ENCODE data around the gene PTPRR. TPM values are rescaled to one million over a fixed set of nuclear protein-coding genes. Genes with fewer than 3 reads are reported as not detected.

The PTPRR gene
- total RNA-seq, 4 donors from 2014 or later, result not detected

DNA sequence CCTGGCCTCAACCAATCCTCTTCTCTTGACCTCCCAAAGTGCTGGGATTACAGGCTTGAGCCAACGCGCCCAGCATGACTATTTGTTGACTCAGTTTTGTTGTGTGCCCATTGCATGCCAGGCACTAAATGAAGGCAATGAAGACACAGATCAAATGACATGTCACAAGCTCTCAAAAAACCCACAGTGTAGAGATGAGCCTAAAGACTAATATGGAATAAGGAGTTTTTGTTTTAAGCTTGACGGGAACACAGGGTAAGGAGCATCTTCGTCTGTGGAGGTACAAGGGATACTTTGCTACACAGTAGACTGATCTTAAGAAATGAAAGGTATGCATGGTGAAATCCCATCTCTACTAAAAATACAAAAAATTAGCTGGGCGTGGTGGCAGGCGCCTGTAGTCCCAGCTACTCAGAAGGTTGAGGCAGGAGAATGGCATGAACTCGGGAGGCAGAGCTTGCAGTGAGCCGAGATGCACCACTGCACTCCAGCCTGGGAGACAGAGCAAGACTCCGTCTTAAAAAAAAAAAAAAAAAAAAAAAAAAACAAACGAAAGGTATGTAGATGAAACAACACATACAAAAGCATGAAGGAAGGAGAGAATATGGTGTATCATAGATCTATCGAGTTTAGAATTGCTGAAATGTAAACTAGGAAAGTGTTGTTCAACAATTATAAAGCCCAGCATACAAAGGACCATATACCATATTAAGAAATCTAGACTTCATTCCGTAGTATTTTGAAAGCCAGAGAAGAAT is 161.2 kb downstream of the PTPRR start:
- DNase-seq (ENCODE audit: low spot score in 2 of 2), result no peak
- Histone ChIP-seq H3K27ac (no peak overlapping the region), H3K4me3 (no peak overlapping the region), H3K36me3 (no peaks in the 10 kb centered on the region), H3K27me3 (no peaks in the 10 kb centered on the region), H3K4me1 (no peaks in the 10 kb centered on the region), H3K9me3 (no peaks in the 10 kb centered on the region)
- TF ChIP-seq EP300 (IDR thresholded peaks at IDR 0.05) (no peak), POLR2A (IDR thresholded peaks at IDR 0.05) (no peak), POLR2AphosphoS5 (IDR thresholded peaks at IDR 0.05) (no peak)
- TF ChIP-seq, protein P1, sequence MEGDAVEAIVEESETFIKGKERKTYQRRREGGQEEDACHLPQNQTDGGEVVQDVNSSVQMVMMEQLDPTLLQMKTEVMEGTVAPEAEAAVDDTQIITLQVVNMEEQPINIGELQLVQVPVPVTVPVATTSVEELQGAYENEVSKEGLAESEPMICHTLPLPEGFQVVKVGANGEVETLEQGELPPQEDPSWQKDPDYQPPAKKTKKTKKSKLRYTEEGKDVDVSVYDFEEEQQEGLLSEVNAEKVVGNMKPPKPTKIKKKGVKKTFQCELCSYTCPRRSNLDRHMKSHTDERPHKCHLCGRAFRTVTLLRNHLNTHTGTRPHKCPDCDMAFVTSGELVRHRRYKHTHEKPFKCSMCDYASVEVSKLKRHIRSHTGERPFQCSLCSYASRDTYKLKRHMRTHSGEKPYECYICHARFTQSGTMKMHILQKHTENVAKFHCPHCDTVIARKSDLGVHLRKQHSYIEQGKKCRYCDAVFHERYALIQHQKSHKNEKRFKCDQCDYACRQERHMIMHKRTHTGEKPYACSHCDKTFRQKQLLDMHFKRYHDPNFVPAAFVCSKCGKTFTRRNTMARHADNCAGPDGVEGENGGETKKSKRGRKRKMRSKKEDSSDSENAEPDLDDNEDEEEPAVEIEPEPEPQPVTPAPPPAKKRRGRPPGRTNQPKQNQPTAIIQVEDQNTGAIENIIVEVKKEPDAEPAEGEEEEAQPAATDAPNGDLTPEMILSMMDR (IDR thresholded peaks at IDR 0.05), result no peak
- 90% methylated on average over 12 of the region's 12 CpGs for WGBS

DNA sequence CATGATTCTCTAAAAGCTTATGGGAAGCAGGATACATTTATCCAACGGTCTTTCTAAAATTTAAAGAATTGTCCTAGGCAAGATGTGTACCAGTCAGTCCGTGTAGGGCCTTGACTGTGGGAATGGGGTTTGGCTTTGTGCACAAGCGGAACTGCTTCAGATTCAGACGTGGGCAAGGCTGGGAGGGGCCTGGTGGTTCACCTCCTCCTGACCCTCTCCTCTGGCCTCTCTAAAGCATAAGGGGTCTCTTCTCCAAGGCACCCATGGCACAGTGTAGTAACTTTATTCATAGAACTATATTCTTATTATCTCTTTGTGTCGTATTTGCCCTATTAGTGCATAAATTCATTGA is 162.1 kb downstream of the PTPRR start:
- 78% methylated on average over 5 of the region's 5 CpGs for WGBS
- Histone ChIP-seq H3K36me3 (no peaks in the 10 kb centered on the region), H3K9me3 (no peaks in the 10 kb centered on the region), H3K27ac (no peak overlapping the region), H3K4me3 (no peak overlapping the region), H3K27me3 (no peaks in the 10 kb centered on the region), H3K4me1 (no peaks in the 10 kb centered on the region)
- TF ChIP-seq POLR2A (IDR thresholded peaks at IDR 0.05) (no peak), EP300 (IDR thresholded peaks at IDR 0.05) (no peak), POLR2AphosphoS5 (IDR thresholded peaks at IDR 0.05) (no peak)
- TF ChIP-seq, protein P1 (IDR thresholded peaks at IDR 0.05), result no peak
- no peak for DNase-seq (ENCODE audit: low spot score in 2 of 2)

DNA sequence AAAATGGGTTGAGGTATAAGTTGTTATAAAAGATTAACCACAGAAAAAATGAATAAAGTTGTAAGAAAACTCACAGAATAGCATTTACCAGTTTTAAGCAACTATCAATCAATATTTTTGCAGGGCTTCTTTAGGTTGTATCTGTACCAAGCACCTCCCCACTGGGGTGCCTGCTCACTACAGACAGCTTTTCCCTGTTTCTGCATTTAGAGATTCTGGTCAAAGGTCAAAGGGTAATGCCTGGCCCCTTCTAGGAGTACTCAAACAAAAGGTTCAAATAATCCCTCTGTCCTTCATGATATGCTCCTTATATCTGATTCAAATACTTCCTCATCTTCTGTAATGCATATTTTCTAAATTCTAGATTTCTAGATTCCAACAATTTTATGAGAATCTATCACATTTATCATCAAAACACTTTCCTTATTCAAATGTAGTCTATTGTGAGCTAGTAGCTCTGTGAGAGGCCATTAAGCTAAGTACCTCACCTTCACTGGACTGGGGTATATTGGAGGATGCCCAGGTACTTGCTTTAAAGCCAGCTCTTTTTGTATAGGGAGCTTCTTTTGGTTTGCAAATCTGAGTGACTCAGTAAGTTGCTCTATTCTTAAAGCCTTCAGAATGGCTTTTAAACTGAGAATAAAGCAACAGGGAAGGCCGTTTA is 162.6 kb downstream of the PTPRR start:
- Histone ChIP-seq H3K27me3 (no peaks in the 10 kb centered on the region), H3K36me3 (no peaks in the 10 kb centered on the region), H3K4me3 (no peak overlapping the region), H3K4me1 (no peaks in the 10 kb centered on the region), H3K9me3 (no peaks in the 10 kb centered on the region), H3K27ac (no peak overlapping the region)
- TF ChIP-seq, protein P1 (IDR thresholded peaks at IDR 0.05), result no peak
- TF ChIP-seq POLR2AphosphoS5 (IDR thresholded peaks at IDR 0.05) (no peak), EP300 (IDR thresholded peaks at IDR 0.05) (no peak), POLR2A (IDR thresholded peaks at IDR 0.05) (no peak)
- 86% methylated on average over 1 of the region's 1 CpG for WGBS
- DNase-seq (ENCODE audit: low spot score in 2 of 2), result no peak

DNA sequence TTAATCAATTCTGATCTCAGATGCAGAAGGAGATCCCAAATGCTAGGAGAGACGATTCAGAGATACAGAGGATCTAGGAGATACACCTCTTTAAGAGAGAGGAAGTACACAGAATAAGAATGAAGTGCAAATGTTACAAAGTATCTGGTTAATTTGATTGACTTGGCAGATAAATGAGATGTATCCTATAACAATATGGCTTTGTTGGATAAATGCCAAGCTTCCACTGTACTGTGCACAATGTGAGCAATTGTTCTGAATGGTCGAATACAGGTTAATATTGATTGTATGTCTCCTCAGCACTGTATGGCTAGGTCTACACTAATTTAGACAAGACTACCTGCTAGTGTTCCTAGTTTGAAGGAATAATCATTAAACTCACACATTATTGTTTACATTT is 163.7 kb downstream of the PTPRR start:
- TF ChIP-seq POLR2AphosphoS5 (IDR thresholded peaks at IDR 0.05), result no peak
- TF ChIP-seq EP300 (IDR thresholded peaks at IDR 0.05), result no peak
- TF ChIP-seq, protein P1 (IDR thresholded peaks at IDR 0.05), result no peak
- no peak for TF ChIP-seq POLR2A (IDR thresholded peaks at IDR 0.05)
- 42% methylated on average over 2 of the region's 2 CpGs for WGBS
- Histone ChIP-seq H3K9me3 (no peaks in the 10 kb centered on the region), H3K4me3 (no peak overlapping the region), H3K36me3 (no peaks in the 10 kb centered on the region), H3K27ac (no peak overlapping the region), H3K4me1 (no peaks in the 10 kb centered on the region), H3K27me3 (peaks cover 6% of the 10 kb centered on the region)
- DNase-seq (ENCODE audit: low spot score in 2 of 2), result no peak

DNA sequence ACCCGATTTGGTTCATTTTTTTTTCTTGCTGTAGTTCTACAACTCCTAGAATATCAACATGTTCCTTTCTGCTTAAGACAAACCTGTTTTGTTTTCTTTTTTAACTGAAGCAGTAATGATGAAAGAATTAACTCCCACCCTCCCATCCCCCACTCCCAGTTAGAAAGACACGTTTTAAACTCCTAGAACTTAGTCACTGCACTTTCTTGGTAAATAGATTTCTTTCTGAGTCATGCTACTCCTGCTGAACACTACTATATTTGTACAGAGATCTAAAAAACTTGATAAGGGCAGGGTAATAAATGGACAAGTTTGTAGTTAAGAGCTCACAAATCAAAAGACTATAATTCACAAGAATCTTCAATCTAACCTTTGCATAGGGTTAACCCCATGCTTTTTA is 164.4 kb downstream of the PTPRR start:
- WGBS, result 35% methylated on average over 2 of the region's 2 CpGs
- Histone ChIP-seq H3K27me3 (peaks cover 6% of the 10 kb centered on the region), H3K9me3 (no peaks in the 10 kb centered on the region), H3K4me1 (no peaks in the 10 kb centered on the region), H3K36me3 (no peaks in the 10 kb centered on the region), H3K27ac (no peak overlapping the region), H3K4me3 (no peak overlapping the region)
- no peak for DNase-seq (ENCODE audit: low spot score in 2 of 2)
- TF ChIP-seq EP300 (IDR thresholded peaks at IDR 0.05) (no peak), POLR2A (IDR thresholded peaks at IDR 0.05) (no peak), POLR2AphosphoS5 (IDR thresholded peaks at IDR 0.05) (no peak)
- TF ChIP-seq, protein P1 (IDR thresholded peaks at IDR 0.05), result no peak

Measured in suprapubic skin (tissue), 4 donors.